Nephron (organoid): ENCODE results near the gene FSTL4.

Experiments
- H3K27ac Mint-ChIP-seq, 3 experiments: 2 replicates each; pipeline ENCODE4 v1.8.0; 2020; ENCODE audit warnings: mixed read lengths in 3 of 3, mild to moderate bottlenecking in 2 of 3, moderate library complexity in 1 of 3
- H3K27me3 Mint-ChIP-seq: 2 replicates; pipeline ENCODE4 v1.8.0; 2021; ENCODE audit warnings: low read depth, mild to moderate bottlenecking, moderate library complexity, mixed read lengths
- H3K36me3 Mint-ChIP-seq: 2 replicates; pipeline ENCODE4 v1.8.0; 2020; ENCODE audit warnings: low read depth, mixed read lengths
- H3K4me1 Mint-ChIP-seq: 2 replicates; pipeline ENCODE4 v1.8.0; 2020; ENCODE audit warnings: mixed read lengths
- H3K4me3 Mint-ChIP-seq, 3 experiments: 2 replicates each; pipeline ENCODE4 v1.8.0; 2020; ENCODE audit warnings: mild to moderate bottlenecking in 3 of 3, mixed read lengths in 3 of 3, moderate library complexity in 2 of 3
- H3K9me3 Mint-ChIP-seq: 2 replicates; pipeline ENCODE4 v1.8.0; 2020; ENCODE audit warnings: mixed read lengths
- TF ChIP-seq, protein P1 (sequence below), 3 experiments: fragments of 200-600 bp; sonication (generic); IDR thresholded peaks; one replicate each; pipeline ENCODE4 v1.5.0; 2021; ENCODE audit warnings: antibody characterized with exemption in 3 of 3; ENCODE audit not compliant: unreplicated experiment in 3 of 3

The FSTL4 gene

DNA sequence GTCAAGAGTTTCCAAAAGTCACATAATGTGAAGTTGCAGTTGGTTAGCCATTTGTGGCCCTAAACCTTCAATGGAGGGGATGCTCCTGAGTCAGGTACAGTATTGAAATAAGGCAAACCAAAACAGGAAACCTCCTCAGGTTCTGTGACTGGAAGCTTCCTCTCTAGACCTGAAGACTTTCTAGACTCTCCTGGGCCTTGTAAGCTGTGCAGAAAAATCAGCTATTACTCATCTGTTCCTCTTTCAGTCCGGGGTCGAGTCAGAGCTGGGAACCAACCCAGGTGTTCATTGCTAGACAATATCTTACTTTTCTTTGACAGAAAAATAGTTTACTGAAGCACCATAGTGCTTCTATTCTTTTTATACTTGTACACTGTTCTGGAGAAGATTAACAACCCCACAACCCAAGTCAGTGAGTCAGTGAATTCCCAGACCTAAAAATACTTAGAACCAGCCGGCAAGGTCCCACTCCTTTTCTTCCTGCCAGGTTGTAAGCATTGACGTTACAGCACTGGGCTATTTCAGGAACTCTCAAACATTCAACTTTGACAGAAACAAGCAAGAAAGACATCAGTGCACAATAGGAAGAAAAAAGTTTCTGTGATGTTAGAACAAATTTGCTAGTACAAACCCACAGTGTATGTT is 47.3 kb downstream of the FSTL4 start:
- H3K4me1 Mint-ChIP-seq = no peaks in the 10 kb centered on the region
- peaks cover 2% of the 10 kb centered on the region for H3K9me3 Mint-ChIP-seq
- H3K36me3 Mint-ChIP-seq = no peaks in the 10 kb centered on the region
- peaks cover 58% of the 10 kb centered on the region for H3K27me3 Mint-ChIP-seq
- no peak overlapping the region for H3K4me3 Mint-ChIP-seq
- TF ChIP-seq, protein P1, sequence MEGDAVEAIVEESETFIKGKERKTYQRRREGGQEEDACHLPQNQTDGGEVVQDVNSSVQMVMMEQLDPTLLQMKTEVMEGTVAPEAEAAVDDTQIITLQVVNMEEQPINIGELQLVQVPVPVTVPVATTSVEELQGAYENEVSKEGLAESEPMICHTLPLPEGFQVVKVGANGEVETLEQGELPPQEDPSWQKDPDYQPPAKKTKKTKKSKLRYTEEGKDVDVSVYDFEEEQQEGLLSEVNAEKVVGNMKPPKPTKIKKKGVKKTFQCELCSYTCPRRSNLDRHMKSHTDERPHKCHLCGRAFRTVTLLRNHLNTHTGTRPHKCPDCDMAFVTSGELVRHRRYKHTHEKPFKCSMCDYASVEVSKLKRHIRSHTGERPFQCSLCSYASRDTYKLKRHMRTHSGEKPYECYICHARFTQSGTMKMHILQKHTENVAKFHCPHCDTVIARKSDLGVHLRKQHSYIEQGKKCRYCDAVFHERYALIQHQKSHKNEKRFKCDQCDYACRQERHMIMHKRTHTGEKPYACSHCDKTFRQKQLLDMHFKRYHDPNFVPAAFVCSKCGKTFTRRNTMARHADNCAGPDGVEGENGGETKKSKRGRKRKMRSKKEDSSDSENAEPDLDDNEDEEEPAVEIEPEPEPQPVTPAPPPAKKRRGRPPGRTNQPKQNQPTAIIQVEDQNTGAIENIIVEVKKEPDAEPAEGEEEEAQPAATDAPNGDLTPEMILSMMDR (IDR thresholded peaks at IDR 0.05; ENCODE audit: unreplicated experiment in 3 of 3) = no peak
- no peak overlapping the region for H3K27ac Mint-ChIP-seq

DNA sequence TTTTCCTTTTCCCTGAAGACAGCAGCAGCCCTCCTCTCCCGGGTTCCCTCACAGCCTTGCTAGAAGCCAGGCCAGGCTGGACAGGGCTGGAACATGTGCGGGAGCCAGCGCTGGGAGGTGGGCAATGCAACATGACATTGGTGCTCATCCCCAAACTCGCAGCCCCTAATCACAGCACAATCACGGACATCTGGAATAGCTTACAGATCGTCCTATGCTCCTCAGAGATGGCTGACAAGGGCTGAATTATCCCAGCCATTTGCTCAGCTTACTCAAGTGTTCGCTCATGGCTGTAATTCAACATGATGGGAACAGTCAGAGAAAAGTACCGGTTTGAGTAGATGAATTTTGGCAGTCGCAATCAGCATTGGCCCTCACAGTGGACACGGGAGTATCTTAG is 49.8 kb downstream of the FSTL4 start:
- peaks cover 67% of the 10 kb centered on the region for H3K27me3 Mint-ChIP-seq
- H3K4me1 Mint-ChIP-seq = no peaks in the 10 kb centered on the region
- no peak overlapping the region for H3K4me3 Mint-ChIP-seq
- no peak overlapping the region for H3K27ac Mint-ChIP-seq
- TF ChIP-seq, protein P1 (IDR thresholded peaks at IDR 0.05; ENCODE audit: unreplicated experiment in 3 of 3) = no peak
- H3K36me3 Mint-ChIP-seq = no peaks in the 10 kb centered on the region
- H3K9me3 Mint-ChIP-seq = peaks cover 2% of the 10 kb centered on the region

DNA sequence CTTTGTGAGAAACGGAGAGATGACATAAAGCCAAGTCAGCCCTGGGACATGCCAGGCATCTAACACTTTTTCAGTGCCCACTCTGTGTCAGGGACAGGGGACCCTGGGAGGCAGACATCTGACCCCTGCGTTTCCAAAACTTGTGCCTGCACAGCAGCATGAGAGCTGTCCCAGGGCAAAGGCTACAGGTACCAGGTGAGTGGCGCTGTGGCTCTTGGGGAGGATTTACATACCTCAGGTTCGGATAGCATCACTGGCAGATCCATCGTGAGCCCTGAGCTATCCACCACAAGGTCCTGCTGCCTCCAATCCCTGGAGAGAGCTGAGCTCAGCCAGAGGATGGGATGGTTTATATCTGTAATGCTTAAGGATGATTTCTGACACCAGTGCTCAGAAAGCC is 52.4 kb downstream of the FSTL4 start:
- Mint-ChIP-seq H3K36me3 (no peaks in the 10 kb centered on the region), H3K27ac (no peak overlapping the region), H3K4me3 (no peak overlapping the region), H3K4me1 (no peaks in the 10 kb centered on the region), H3K9me3 (no peaks in the 10 kb centered on the region), H3K27me3 (peaks cover 65% of the 10 kb centered on the region)
- TF ChIP-seq, protein P1 (IDR thresholded peaks at IDR 0.05; ENCODE audit: unreplicated experiment in 3 of 3) = no peak

DNA sequence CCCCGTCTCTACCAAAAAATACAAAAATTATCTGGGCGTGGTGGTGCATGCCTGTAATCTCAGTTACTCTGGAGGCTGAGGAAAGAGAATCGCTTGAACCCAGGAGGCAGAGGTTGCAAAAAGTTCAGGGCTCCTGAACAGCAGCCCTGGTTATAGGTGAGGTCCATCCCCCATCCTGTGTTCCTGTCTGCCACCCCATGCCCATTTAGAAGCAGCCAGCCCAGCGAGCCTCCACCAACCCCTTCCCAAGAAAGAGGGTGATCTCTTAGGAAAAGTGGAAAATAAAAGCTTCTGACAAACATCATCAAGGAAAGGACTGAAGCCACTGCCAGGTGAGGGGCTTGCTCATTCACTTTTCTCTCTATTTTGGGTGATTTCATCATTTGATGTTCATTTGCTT is 55.8 kb downstream of the FSTL4 start:
- H3K27me3 Mint-ChIP-seq = peaks cover 57% of the 10 kb centered on the region
- no peak overlapping the region for H3K27ac Mint-ChIP-seq
- H3K9me3 Mint-ChIP-seq = no peaks in the 10 kb centered on the region
- H3K36me3 Mint-ChIP-seq = no peaks in the 10 kb centered on the region
- no peaks in the 10 kb centered on the region for H3K4me1 Mint-ChIP-seq
- TF ChIP-seq, protein P1 (IDR thresholded peaks at IDR 0.05; ENCODE audit: unreplicated experiment in 3 of 3) = no peak
- no peak overlapping the region for H3K4me3 Mint-ChIP-seq

DNA sequence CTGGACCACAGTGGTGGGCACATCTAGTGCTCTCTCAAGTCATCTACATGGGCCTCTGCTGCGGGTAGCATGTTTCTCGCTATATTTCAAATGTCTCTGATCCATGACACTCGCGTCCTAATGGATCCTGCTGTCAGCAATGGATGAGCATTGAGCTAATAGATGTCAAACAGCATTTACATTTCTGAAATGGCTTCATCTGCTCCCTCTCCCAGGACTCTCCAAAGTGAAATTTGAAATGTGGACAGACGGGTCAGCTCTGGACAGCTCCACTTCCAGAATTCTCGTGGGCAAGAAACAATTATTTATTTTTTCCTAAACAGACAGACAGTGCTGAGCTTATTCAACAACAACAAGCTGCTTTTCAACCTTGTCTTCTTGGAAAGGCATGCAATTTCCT is 58.1 kb downstream of the FSTL4 start:
- TF ChIP-seq, protein P1 (IDR thresholded peaks at IDR 0.05; ENCODE audit: unreplicated experiment in 3 of 3) = no peak
- no peak overlapping the region for H3K4me3 Mint-ChIP-seq

DNA sequence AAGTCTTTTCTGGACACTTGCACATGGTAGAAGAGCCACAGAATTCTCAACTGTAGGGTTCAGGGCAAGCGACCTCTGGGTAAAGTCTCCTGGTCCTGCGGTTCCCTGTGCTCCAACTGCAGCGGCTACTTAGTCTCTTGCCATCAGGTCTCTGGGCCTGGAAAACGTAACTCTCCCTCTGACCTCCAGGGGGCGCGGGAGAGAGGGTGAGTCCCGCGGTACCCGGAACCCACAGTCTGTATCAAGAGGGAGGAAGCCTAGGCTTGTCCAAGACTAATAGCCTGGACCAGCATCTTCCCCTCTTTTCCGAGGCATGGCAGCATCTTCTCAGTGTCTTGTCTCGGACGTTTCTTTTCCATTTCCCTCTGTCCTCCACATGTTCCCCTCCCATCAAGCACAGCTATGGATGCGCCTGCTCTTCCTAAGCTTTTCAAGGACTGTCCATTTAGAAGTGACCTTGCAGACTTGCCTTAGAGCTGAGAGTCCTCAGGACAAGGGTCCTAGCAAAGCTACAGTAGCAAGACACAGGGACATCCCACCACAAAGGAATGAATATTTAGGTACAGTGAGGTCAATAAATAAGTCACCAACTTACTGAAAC is 59.3 kb downstream of the FSTL4 start:
- Mint-ChIP-seq H3K4me3 (no peak overlapping the region), H3K27me3 (peaks cover 35% of the 10 kb centered on the region), H3K36me3 (no peaks in the 10 kb centered on the region), H3K4me1 (no peaks in the 10 kb centered on the region), H3K27ac (no peak overlapping the region), H3K9me3 (no peaks in the 10 kb centered on the region)
- TF ChIP-seq, protein P1 (IDR thresholded peaks at IDR 0.05; ENCODE audit: unreplicated experiment in 3 of 3) = peak; percentile 44 to 61 (median 49)

More for the DNA sequence above, 58.1 kb downstream of the FSTL4 start:
- H3K36me3 Mint-ChIP-seq = no peaks in the 10 kb centered on the region
- H3K4me1 Mint-ChIP-seq = no peaks in the 10 kb centered on the region
- H3K27me3 Mint-ChIP-seq = peaks cover 44% of the 10 kb centered on the region
- no peaks in the 10 kb centered on the region for H3K9me3 Mint-ChIP-seq
- H3K27ac Mint-ChIP-seq = no peak overlapping the region
